NCI-H2107 treated with DMSO at 0.1 percent for 48 hours (cell line): ENCODE measurements around the gene ANKRD29.
"Not testable (repeated sequence)": the region's sequence is repeated elsewhere in the genome, so short reads cannot be mapped to it uniquely, and the experiment has no call there.

Source experiments
- DNase-seq: peaks from one replicate; lab custom pipeline; 2025; ENCODE audit not compliant: unreplicated experiment; lab: John Stamatoyannopoulos, UW

Gene ANKRD29

DNA sequence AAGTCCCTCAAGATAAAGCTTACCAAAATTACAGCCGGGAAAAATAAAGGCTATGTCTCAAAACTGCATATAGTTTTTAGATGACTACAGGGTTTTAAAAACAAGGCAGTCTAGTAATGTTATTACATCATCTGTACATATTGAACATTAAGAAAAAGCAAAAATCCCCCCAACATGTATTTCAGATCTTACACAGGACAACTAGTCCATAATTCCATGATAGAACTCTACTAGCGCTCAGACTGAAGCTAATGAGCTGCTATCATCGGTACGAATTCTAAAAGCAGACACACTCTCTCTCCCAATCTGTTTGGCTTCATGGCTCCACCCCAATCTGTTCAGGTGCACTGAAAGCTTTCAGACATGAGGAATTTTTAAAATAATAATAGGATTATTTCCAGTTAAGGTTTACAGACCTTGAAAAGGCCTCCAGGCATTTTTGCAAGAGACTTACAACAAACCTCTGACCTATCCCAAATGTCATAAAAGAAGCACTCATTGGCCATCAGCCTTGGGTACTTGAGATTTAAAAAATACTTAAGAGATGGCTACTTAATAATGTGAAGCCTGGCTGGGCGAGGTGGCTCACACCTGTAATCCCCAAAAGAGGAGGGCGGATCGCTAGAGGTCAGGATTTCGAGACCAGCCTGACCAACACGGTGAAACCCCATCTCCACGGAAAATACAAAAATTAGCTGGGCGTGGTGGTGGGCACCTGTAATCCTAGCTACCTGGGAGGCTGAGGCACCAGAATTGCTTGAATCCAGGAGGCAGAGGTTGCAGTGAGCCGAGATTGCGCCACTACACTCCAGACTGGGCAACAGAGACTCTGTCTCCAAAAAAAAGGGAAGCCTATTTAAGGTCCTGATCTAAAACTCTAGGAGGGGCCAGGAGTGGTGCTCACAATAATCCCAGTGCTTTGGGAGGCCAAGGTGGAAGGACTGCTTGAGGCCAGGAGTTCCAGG is 78.4 kb downstream of the ANKRD29 start:
- DNase-seq, result no peak

GRCh38 chr18:23583071-23583865 is 79.4 kb downstream of the ANKRD29 start:
- no peak for DNase-seq

- DNase-seq, result no peak
Measured at GRCh38 chr18:23580677-23581367, 81.9 kb downstream of the ANKRD29 start.

DNA sequence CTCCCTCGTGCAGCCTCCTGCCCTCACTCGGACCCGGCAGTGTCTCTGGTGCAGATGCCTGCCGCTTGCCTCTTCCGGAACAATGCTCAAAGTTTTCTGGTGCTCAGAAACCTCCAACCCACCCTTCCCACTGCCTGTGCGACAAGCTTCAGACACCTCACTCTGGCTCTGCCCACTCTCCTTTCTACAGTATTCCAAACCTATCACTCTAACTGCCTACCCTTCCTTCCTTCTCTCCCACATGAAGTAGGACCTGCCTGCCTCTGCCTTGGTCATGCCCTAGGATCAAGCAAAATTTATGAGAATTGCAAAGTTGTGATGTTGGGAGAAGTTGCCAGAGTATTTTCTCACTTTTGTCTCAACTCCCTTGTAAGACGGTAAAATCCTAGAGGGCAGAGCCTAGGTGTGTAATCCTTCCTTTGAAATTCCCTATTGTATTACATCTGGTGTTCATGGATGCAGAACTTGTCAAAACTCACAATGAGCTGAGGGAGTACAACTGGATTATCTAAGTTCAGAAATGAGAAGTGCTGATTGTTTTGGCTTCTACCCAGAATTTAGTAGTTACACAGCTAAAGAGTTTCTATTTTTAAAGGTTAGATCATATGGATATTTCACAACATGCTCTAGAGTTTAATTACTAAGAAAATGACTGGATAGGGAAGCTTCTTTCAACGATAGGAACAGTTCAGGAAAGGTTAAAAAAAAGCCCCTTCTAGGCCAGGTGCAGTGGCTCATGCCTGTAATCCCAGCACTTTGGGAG is 83.6 kb downstream of the ANKRD29 start:
- DNase-seq, result no peak

- DNase-seq, result no peak
Measured at GRCh38 chr18:23578067-23578701, 84.5 kb downstream of the ANKRD29 start.

DNA sequence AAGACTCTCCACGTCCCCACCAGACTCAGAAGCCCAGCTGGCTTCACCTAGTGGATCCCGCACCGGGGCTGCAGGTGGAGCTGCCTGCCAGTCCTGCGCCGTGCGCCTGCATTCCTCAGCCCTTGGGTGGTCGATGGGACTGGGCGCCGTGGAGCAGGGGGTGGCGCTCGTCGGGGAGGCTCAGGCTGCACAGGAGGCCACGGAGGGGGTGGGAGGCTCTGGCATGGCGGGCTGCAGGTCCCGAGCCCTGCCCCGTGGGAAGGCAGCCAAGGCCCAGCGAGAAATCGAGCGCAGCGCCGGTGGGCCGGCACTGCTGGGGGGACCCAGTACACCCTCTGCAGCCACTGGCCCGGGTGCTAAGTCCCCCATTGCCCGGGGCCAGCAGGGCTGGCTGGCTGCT is 85.2 kb downstream of the ANKRD29 start:
- not testable (repeated sequence) for DNase-seq

DNA sequence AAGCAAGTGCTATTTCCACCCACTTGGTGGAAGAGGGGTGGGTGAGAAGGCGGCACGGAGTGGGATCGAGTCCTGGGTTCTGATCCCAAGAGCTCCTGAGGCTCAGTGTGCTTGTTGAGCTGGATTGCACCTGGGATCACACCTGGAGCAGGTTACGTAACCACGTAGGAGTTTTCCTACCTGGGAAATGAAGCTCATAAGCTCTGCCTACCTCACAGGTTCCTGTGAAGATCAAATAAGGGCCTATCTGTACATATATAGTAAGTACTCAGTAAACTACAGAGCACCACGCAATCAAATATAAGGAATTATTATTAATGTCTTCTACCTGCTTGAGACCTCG is 87.4 kb downstream of the ANKRD29 start:
- DNase-seq, result no peak

DNA sequence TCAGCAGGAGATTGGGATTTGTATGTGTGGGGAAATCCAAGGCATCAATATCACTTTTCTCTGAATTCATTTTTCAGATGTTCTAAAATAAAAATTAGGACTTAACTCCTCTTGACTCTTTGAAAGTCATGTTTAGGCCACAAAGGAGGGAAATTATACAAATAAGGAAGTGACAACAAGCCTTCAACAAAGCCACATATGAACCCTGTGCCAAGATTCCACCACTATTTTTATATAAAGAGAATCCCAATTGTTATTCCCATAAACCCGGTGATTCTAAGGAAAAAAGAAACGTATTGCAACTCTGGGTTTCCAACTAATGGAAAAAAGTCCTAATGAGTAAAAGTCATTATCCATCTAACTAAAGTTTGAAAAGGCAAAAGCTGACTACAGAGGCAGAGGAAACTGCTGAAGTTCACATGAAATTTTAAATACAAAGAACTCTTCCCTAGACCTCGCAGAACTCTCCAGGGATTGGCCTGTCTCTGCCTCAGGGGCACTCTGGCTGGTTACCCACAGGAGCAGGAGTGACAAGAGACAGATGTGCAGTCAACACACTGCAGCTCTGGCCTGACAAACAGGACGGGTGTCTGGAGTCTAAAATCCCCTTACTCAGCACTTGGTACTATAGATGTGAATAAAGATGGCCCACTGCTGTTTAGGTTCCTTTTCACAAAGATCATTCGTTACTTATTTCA is 88.0 kb downstream of the ANKRD29 start:
- DNase-seq, result no peak

- no peak for DNase-seq
Measured at GRCh38 chr18:23573626-23574431, 88.9 kb downstream of the ANKRD29 start.

GRCh38 chr18:23573020-23573419 is 89.7 kb downstream of the ANKRD29 start:
- DNase-seq, result no peak

DNA sequence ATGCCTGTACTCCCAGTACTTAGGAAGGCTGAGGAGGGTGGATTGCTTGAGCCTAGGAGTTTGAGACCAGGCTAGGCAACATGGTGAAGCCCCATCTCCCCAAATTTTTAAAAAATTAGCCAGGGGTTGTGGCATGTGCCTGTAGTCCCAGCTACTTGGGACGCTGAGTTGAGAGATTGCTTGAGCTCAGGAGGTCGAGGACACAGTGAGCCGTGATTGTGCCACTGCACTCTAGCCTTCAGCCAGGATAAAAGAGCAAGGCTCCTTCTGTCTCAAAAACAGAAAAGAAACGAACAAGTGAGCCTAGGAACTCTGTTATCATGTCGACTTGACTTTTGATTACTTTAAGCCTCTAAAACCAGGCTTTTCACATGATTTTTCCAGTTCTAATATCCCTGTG is 90.1 kb downstream of the ANKRD29 start:
- no peak for DNase-seq

GRCh38 chr18:23572012-23572411 is 90.7 kb downstream of the ANKRD29 start:
- DNase-seq, result no peak

DNA sequence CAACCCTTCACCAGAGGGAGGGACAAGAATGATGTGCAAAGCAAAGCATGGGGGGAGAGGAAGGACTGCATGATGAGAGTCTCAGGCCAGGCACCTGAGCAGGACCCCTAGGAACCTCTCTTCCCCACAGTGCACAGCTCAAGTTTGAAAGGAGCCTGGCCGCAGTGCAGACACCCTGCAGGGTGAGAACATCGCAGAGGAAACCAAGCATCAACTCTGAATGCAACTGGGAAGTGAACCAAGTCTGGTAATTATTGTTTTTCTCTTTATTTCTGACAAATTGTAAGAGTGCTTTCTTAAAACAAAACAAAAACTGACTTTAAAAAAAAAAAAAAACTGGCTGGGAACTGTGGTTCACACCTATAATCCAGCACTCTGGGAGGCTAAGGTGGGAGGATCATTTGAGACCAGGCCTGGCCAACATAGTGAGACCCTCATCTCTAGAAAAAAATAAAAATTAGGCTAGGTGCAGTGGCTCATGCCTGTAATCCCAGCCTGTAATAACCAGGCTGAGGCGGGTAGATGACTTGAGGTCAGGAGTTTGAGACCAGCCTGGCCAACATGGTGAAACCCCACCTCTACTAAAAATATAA is 91.7 kb downstream of the ANKRD29 start:
- no peak for DNase-seq

DNA sequence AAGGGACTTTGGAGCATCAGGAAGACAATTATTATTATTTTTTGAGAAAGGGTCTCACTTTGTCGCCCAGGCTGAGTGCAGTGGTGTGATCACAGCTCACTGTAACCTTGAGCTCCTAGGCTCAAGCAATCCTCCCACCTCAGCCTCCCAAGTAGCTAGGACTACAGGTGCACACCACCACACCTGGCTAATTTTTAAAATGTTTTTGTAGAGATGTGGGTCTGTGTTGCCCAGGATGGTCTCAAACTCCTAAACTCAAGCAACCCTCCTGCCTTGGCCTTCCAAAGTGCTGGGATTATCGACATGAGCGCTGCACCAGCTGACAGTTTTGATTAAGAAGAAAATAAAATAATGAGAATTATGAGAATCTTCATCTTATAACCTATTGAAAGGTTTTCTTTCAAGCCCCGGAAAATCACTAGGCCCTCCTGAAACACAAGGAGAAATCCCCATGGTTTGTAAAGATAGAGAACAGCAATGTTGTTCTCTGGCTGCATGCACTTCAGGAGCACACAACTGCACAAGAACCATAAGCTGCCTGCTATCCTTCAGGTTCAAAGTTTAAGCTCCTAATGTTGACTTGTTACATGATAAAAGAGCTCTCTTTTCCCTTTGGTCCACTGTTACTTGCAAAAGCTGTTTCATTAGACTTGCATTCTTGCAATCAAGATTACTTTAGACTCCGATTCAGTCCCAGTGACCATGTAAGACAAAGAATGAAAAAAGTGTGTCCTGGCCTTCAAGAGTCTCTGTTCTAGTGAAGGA is 93.2 kb downstream of the ANKRD29 start:
- DNase-seq, result no peak

DNA sequence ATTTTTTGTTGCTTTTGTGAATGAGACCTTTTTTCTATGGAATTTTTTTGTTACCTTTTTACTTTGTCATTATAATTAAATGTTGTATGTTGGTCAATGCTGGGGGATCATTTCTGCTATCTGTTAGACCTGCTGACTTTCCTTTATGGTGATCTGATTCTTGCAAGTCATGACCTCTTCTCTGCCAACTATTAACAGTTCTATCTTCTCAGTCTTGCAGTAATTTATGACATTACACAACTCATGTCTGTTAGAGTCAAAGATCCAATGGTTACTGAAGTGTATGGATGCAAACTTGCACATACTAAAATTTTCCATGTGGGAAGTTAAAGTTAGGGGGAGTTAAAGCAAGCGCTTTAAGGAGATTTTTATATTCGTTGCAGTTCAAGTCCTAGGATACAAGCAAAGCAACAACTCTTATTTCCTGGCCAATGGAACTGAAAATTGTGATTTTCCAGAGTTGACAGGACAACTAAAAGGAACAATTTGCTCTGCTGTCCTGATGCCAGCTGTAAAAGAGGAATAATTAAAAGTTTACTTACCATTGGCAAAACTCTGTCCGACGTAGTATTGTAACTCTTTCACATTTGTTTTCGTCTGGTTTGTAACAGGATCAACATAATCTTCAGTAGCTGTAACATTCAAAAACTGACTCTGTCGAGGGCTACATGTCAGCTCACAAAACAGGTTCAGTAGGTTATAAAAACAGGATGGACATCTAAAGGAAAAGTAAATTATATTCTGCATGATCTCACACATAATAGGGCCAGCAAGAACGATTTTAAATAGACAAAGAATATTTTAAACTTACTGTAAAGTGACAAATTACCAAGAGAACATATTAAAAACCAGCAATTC is 94.2 kb downstream of the ANKRD29 start:
- no peak for DNase-seq

GRCh38 chr18:23567671-23568070 is 95.0 kb downstream of the ANKRD29 start:
- no peak for DNase-seq
